Astrocyte of the spinal cord (primary cell): ENCODE results near the gene MALL.
A peak's percentile ranks its signal among the peaks of the same experiment; 100 is the strongest.
"Not testable (repeated sequence)": the region's sequence is repeated elsewhere in the genome, so short reads cannot be mapped to it uniquely, and the experiment has no call there.

Experiments
- DNase-seq: peaks from one replicate; pipeline ENCODE4 v3.0.0; 2011; ENCODE audit warnings: low read depth, low spot score
- H3K4me3 ChIP-seq: 2 replicates; pipeline ENCODE4 v1.5.1; 2011; ENCODE audit warnings: low read depth, mild to moderate bottlenecking, low read length, moderate library complexity
- CTCF ChIP-seq: IDR thresholded peaks from 2 replicates; pipeline ENCODE4 v1.5.1; 2012; ENCODE audit warnings: low read depth, mild to moderate bottlenecking, low read length, inconsistent platforms
- in situ Hi-C: cut with HindIII; loops from 2 replicates; pipeline ENCODE4 v1.10.0; 2017; ENCODE audit warnings: low sequenced_read_pairs

The MALL gene

GRCh38 chr2:110121052-110121334, 5.4 kb upstream of the MALL start:
- in situ Hi-C loops = no loop called here
- DNase-seq = no peak
- no peak overlapping the region for H3K4me3 ChIP-seq
- TF ChIP-seq CTCF = no peak

- no peak for DNase-seq
- no peak overlapping the region for H3K4me3 ChIP-seq
- TF ChIP-seq CTCF = no peak
- in situ Hi-C loops = no loop called here
These were observed 4.8 kb upstream of the MALL start for GRCh38 chr2:110120171-110121051.

GRCh38 chr2:110116033-110116710, 550 bp upstream of the MALL start:
- peak; percentile 77 for DNase-seq
- in situ Hi-C loops = no loop called here
- peak overlapping the region; percentile 81 for H3K4me3 ChIP-seq
- TF ChIP-seq CTCF = peak; percentile 84

GRCh38 chr2:110114831-110115255, 779 bp downstream of the MALL start:
- TF ChIP-seq CTCF = no peak
- H3K4me3 ChIP-seq = peak overlapping the region; percentile 81
- peak; percentile 29 for DNase-seq
- in situ Hi-C loops = no loop called here

- peak; percentile 29 for DNase-seq
- TF ChIP-seq CTCF = peak; percentile 41
- peak overlapping the region; percentile 81 for H3K4me3 ChIP-seq
- in situ Hi-C loops = no loop called here
These were observed 1.5 kb downstream of the MALL start for GRCh38 chr2:110113961-110114591.

GRCh38 chr2:110108291-110108690, 7.3 kb downstream of the MALL start:
- in situ Hi-C loops, H3K4me3 ChIP-seq, DNase-seq: not testable (repeated sequence)
